DMS153 (cell line): ENCODE results near the gene AQP2.

Experiments
- DNase-seq: peaks from one replicate; lab custom pipeline; 2025; lab: John Stamatoyannopoulos, UW

AQP2 gene

DNA sequence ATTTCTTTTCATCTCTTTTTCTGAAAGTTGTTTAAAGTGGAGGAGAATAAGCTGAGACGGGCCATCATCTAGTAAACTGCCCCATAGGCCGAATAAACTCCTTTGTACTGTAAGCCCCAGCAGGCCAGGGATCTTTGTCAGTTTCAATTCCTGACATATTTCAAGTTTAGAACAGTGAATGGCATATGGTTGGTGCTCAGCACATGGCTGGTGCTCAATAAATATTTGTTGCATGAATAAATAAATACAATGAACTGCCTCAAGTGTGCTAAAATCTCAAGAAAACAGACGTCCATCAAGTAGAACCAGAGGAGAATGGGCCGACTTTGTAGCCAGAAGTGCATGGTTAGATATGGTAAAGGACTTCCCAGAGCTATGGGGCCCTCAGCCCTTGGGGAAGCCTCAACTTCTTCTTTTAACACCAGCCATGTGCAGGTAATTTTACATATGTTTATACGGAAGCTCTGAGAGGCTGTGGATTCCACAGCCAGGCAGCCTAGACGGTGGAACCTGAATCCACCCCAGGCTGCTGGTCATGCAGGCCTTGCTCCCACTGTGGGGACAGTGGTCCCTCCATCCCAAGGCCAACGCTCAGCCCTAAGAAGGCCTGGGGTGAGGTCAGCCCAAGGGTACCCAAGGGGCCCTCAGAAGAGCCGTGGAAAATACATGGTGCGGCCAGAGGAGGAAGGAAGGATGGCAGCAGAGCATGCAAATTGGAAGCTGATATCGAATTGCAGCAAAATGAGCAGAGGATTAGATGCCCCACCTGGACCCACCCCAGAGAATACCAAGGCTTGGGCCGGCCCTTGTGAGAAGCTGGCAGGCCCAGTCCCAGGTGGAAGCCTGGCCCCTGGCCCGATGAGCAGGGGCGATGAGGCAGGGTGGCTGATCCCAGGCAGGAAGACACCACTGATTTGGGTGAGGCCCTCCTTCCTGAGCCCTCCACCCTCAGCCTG, 8.7 kb upstream of the AQP2 start:
- DNase-seq: no peak

- no peak for DNase-seq
Measured at GRCh38 chr12:49942512-49942893, 8.0 kb upstream of the AQP2 start.

GRCh38 chr12:49942921-49943624, 7.5 kb upstream of the AQP2 start:
- DNase-seq: no peak

- no peak for DNase-seq
Measured at GRCh38 chr12:49943625-49943960, 6.9 kb upstream of the AQP2 start.

- DNase-seq: no peak
Measured at GRCh38 chr12:49944046-49944445, 6.5 kb upstream of the AQP2 start.

GRCh38 chr12:49944718-49945117, 5.8 kb upstream of the AQP2 start:
- no peak for DNase-seq

- DNase-seq: peak; percentile 49
Measured at GRCh38 chr12:49945394-49946080, 5.0 kb upstream of the AQP2 start.

DNA sequence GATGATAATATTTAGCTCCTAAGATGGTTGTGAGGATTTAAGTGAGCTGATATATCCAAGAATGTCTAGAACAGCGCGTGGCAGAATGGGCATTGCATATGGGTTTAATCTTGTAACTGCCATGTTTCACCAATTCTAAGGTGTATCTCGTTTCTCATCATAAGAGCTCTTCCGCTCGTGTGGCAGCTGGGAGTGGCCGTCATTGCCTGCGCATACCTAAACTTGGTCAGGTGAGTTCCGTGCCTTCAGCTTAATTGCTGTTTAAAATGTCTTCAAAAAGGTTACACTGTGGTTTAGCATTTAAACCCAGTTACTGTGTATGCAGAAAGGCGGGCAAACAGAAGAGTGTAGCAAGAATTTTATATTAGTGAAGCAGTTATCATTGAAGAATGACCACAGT, 4.5 kb upstream of the AQP2 start:
- DNase-seq: no peak

- no peak for DNase-seq
Measured at GRCh38 chr12:49946497-49946896, 4.0 kb upstream of the AQP2 start.

- DNase-seq: no peak
Measured at GRCh38 chr12:49947593-49948226, 2.8 kb upstream of the AQP2 start.

- DNase-seq: no peak
Measured at GRCh38 chr12:49948866-49949845, 1.4 kb upstream of the AQP2 start.

DNA sequence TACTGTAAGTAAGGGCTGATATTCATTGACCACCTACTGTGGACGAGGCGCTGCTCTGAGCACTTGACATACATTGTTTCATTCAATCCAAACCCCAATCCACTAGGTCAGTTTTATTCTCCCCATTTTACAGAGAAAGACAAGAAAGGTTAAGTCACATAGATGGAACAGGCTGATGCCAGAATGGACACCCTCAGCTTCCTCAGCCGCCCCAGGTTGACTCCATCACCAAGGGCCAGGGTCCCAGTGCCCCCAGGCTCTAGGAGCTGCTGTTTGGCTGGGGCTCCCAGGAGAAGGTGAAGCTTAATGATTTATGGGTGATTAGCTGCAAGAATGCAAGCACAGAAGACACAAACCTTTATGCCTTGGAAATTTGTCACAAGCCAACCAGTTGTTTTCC, 671 bp upstream of the AQP2 start:
- DNase-seq: no peak

- no peak for DNase-seq
Measured at GRCh38 chr12:49951411-49952240, 1.1 kb downstream of the AQP2 start.

GRCh38 chr12:49952391-49953055, 2.0 kb downstream of the AQP2 start:
- no peak for DNase-seq

- no peak for DNase-seq
Measured at GRCh38 chr12:49953151-49953550, 2.6 kb downstream of the AQP2 start.

DNA sequence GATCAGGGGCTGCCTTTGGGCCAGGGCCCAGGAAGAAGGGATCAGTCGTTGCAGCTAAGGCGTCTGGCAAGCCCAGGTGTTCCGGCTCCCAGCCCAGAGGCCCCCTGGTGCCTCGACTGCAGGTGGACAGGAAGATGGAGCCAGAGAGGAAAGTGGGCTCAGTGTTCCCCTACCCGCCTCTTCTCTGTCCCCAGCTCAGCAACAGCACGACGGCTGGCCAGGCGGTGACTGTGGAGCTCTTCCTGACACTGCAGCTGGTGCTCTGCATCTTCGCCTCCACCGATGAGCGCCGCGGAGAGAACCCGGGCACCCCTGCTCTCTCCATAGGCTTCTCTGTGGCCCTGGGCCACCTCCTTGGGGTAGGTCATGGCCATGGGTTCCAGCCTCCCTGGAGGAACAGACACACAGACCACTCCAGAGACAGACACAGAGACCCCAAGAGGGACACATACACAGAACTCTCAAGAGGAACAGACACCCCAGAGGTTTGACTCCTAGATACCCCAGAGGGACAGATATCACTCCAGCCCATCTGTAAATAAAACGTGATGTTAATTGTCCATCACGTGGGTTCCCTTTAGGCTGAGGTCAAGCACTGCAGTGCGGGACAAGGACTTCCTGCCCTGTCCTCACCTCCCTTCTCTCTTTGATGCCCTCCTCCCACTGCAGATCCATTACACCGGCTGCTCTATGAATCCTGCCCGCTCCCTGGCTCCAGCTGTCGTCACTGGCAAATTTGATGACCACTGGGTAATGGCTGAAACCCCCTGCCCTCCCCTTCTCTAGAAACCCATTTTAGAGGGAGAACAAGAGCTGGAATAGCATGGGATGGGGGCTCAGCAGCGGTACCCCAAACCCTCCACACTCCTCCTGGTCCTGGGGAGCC, 3.7 kb downstream of the AQP2 start:
- no peak for DNase-seq

GRCh38 chr12:49954863-49955830, 4.6 kb downstream of the AQP2 start:
- DNase-seq: no peak
